Nucleus accumbens (tissue), 56 donors: ENCODE data around the gene TMEM40.
"Not testable (repeated sequence)": the region's sequence is repeated elsewhere in the genome, so short reads cannot be mapped to it uniquely, and the experiment has no call there.

Experiments
- DNase-seq, 56 donors: peaks; one replicate each; lab custom pipeline; 2025; lab: John Stamatoyannopoulos, UW

TMEM40 gene

GRCh38 chr3:12722226-12722625 lies 36.8 kb downstream of the TMEM40 start:
- DNase-seq = no peak

- DNase-seq = peak in 48 of 56 donors; percentile 2 to 78 (median 38)
Observed at GRCh38 chr3:12719984-12720898, 38.8 kb downstream of the TMEM40 start.

GRCh38 chr3:12719541-12719940 lies 39.5 kb downstream of the TMEM40 start:
- no peak for DNase-seq

- DNase-seq = no peak
Observed at GRCh38 chr3:12716605-12717151, 42.4 kb downstream of the TMEM40 start.

- DNase-seq = no peak
Observed at GRCh38 chr3:12714278-12714677, 44.8 kb downstream of the TMEM40 start.

- no peak for DNase-seq
Observed at GRCh38 chr3:12710062-12710461, 49.0 kb downstream of the TMEM40 start.

- DNase-seq = no peak
Observed at GRCh38 chr3:12709334-12709733, 49.7 kb downstream of the TMEM40 start.

GRCh38 chr3:12708584-12709192 lies 50.4 kb downstream of the TMEM40 start:
- peak in 4 of 56 donors; percentile 2 to 12 (median 6) for DNase-seq

GRCh38 chr3:12707449-12707848 lies 51.6 kb downstream of the TMEM40 start:
- DNase-seq = no peak

- peak in 13 of 56 donors; percentile 2 to 53 (median 11) for DNase-seq
Observed at GRCh38 chr3:12706504-12707253, 52.4 kb downstream of the TMEM40 start.

GRCh38 chr3:12705981-12706380 lies 53.1 kb downstream of the TMEM40 start:
- DNase-seq = no peak

- no peak for DNase-seq
Observed at GRCh38 chr3:12705374-12705926, 53.6 kb downstream of the TMEM40 start.

GRCh38 chr3:12702501-12702900 lies 56.6 kb downstream of the TMEM40 start:
- no peak for DNase-seq

- DNase-seq = not testable (repeated sequence)
Observed at GRCh38 chr3:12701601-12702000, 57.5 kb downstream of the TMEM40 start.

GRCh38 chr3:12700800-12701199 lies 58.3 kb downstream of the TMEM40 start:
- DNase-seq = no peak

GRCh38 chr3:12695916-12696315 lies 63.1 kb downstream of the TMEM40 start:
- no peak for DNase-seq

GRCh38 chr3:12695112-12695511 lies 63.9 kb downstream of the TMEM40 start:
- DNase-seq = no peak

GRCh38 chr3:12692444-12692843 lies 66.6 kb downstream of the TMEM40 start:
- DNase-seq = no peak

- DNase-seq = no peak
Observed at GRCh38 chr3:12689997-12690711, 68.9 kb downstream of the TMEM40 start.

GRCh38 chr3:12687948-12688347 lies 71.1 kb downstream of the TMEM40 start:
- no peak for DNase-seq
